Right hindlimb (tissue), 1 donor: Measurements from ENCODE around the gene CFAP68.
"Not testable (repeated sequence)": the region's sequence is repeated elsewhere in the genome, so short reads cannot be mapped to it uniquely, and the experiment has no call there.

ENCODE experiments used
- DNase-seq: peaks from one replicate; pipeline ENCODE4 v3.0.0-alpha.2; 2018

Gene CFAP68

GRCh38 chr11:111870886-111871692 is 8.3 kb upstream of the CFAP68 start, which contains the start of gene ALG9:
Gene ALG9, minus strand, starts transcription at chr11:111871581. Its CDS starts 99 bp downstream, at chr11:111871482.
- peak; percentile 90 for DNase-seq

- DNase-seq, result no peak
These were observed 7.6 kb upstream of the CFAP68 start for GRCh38 chr11:111871693-111872161.

GRCh38 chr11:111878385-111878848 is 924 bp upstream of the CFAP68 start:
- DNase-seq, result no peak

- no peak for DNase-seq
These were observed 258 bp downstream of the CFAP68 start for GRCh38 chr11:111879637-111879960.

GRCh38 chr11:111882202-111882601 is 2.9 kb downstream of the CFAP68 start:
- no peak for DNase-seq

- DNase-seq, result not testable (repeated sequence)
These were observed 5.7 kb downstream of the CFAP68 start for GRCh38 chr11:111885053-111885452.

- DNase-seq, result no peak
These were observed 6.7 kb downstream of the CFAP68 start for GRCh38 chr11:111886032-111886431.

- DNase-seq, result no peak
These were observed 7.5 kb downstream of the CFAP68 start for GRCh38 chr11:111886844-111887243.

GRCh38 chr11:111905411-111905810 is 26.1 kb downstream of the CFAP68 start:
- DNase-seq, result no peak

- DNase-seq, result no peak
These were observed 27.3 kb downstream of the CFAP68 start for GRCh38 chr11:111906680-111907079.

GRCh38 chr11:111908639-111909305 is 29.4 kb downstream of the CFAP68 start:
- DNase-seq, result no peak

- DNase-seq, result no peak
These were observed 30.0 kb downstream of the CFAP68 start for GRCh38 chr11:111909378-111909777.

GRCh38 chr11:111910676-111911562 is 31.6 kb downstream of the CFAP68 start:
- DNase-seq, result no peak

- DNase-seq, result peak; percentile 93
These were observed 32.4 kb downstream of the CFAP68 start, which contains the start of gene CRYAB for GRCh38 chr11:111911563-111912401. Gene CRYAB, minus strand, starts transcription at chr11:111911770. Its CDS starts 46 bp downstream, at chr11:111911724.

- DNase-seq, result peak; percentile 74
These were observed 33.2 kb downstream of the CFAP68 start, which contains the start of gene HSPB2 for GRCh38 chr11:111912535-111912934. Gene HSPB2, plus strand, starts transcription at chr11:111912734. Its CDS starts 96 bp downstream, at chr11:111912830.

GRCh38 chr11:111913031-111913861 is 33.9 kb downstream of the CFAP68 start:
- DNase-seq, result peak; percentile 47

- DNase-seq, result peak; percentile 65
These were observed 34.7 kb downstream of the CFAP68 start for GRCh38 chr11:111913997-111914396.

- no peak for DNase-seq
These were observed 37.4 kb downstream of the CFAP68 start for GRCh38 chr11:111916768-111917167.

- no peak for DNase-seq
These were observed 38.0 kb downstream of the CFAP68 start for GRCh38 chr11:111917312-111917711.

- DNase-seq, result no peak
These were observed 38.4 kb downstream of the CFAP68 start for GRCh38 chr11:111917788-111918187.
